Epithelial cell of esophagus (primary cell): ENCODE results near the gene AP1S3.
"Not testable (repeated sequence)": the region's sequence is repeated elsewhere in the genome, so short reads cannot be mapped to it uniquely, and the experiment has no call there.

ENCODE experiments used
- DNase-seq: peaks from one replicate; pipeline ENCODE4 v3.0.0; 2010; ENCODE audit warnings: low read depth
- H3K4me3 ChIP-seq: 2 replicates; pipeline ENCODE4 v1.5.1; 2011; ENCODE audit warnings: mild to moderate bottlenecking, low read length, control low read depth
- TF ChIP-seq, protein P1 (sequence below): IDR thresholded peaks from 2 replicates; pipeline ENCODE4 v1.5.1; 2011; ENCODE audit warnings: low read depth, mild to moderate bottlenecking, low read length, control low read depth, inconsistent platforms; ENCODE audit not compliant: insufficient read depth; ENCODE audit errors: missing control alignments

Gene AP1S3

DNA sequence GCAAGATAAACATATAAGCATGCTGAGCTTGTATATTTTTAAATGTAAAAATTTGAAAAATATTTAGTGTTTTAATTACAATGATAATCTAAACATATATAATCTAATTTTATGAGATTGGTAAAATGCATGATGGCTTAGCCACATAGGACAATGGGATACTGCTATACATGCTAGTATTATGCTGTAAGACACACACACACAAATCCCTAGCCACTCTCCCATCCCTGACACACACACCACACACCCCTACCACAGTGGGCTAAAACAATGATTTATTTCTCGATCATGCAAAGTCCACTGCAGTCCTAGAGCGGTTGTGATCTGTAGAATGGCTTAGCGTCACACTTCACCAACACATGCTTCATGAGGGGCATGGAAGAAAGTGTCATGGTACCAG lies 36.3 kb upstream of the AP1S3 start:
- no peak for DNase-seq
- TF ChIP-seq, protein P1, sequence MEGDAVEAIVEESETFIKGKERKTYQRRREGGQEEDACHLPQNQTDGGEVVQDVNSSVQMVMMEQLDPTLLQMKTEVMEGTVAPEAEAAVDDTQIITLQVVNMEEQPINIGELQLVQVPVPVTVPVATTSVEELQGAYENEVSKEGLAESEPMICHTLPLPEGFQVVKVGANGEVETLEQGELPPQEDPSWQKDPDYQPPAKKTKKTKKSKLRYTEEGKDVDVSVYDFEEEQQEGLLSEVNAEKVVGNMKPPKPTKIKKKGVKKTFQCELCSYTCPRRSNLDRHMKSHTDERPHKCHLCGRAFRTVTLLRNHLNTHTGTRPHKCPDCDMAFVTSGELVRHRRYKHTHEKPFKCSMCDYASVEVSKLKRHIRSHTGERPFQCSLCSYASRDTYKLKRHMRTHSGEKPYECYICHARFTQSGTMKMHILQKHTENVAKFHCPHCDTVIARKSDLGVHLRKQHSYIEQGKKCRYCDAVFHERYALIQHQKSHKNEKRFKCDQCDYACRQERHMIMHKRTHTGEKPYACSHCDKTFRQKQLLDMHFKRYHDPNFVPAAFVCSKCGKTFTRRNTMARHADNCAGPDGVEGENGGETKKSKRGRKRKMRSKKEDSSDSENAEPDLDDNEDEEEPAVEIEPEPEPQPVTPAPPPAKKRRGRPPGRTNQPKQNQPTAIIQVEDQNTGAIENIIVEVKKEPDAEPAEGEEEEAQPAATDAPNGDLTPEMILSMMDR = no peak
- H3K4me3 ChIP-seq = no peak overlapping the region

DNA sequence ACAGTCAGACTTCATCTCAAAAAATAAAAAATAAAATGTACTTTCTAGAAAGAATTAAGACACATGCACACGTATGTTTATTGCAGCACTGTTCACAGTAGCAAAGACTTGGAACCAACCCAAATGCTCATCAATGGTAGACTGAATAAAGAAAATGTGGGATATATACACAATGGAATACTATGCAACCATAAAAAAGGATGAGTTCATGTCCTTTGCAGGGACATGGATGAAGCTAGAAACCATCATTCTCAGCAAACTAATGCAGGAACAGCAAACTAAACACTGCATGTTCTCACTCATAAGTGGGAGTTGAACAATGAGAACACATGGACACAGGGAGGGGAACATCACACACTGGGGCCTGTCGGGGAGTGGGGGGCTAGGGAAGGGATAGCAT lies 35.4 kb upstream of the AP1S3 start:
- not testable (repeated sequence) for DNase-seq, H3K4me3 ChIP-seq

DNA sequence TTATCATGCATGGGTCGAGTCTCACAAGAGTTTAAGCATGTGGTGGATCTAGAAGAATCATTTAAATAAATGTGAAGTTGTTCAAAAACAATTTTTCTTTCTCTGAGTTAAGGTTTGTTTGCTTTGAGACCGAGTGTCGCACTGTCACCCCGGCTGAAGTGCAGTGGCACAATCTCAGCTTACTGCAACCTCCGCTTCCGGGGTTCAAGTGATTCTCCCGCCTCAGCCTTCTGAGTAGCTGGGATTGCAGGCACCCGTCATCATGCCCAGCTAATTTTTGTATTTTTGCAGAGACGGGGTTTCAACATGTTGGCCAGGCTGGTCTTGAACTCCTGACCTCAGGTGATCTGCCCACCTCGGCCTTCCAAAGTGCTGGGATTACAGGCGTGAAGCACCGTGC lies 34.3 kb upstream of the AP1S3 start:
- not testable (repeated sequence) for H3K4me3 ChIP-seq, DNase-seq

DNA sequence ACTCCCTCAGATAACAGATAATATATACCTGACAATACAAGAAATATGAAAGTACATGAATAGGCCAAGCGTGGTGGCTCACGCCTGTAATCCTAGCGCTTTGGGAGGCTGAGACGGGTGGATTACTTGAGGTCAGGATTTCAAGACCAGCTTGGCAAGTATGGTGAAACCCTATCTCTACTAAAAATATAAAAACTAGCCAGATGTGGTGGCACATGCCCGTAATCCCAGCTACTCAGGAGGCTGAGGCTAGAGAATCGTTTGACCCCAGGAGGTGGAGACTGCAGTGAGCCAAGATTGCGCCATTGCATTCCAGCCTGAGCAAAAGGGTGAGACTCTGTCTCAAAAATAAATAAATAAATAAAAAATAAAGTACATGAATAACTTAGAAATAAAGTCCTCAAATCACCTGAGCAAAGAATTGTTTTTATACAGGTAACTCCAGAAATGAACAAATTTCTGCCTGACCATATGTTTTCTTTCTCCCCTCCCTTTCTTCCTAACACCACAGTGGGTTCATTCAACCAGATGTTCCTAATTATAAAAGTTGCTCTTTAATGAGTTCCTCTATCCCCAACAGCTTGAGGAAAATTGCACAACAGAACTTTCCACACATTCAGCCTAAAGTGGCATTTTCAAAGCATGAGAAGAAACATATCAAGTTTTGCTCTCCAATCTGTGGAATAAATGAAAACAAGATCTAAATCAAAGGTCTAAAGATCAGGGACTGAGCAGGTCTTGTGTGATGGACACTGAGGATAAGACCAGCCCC lies 33.6 kb upstream of the AP1S3 start:
- no peak overlapping the region for H3K4me3 ChIP-seq
- TF ChIP-seq, protein P1 = no peak
- DNase-seq = no peak

DNA sequence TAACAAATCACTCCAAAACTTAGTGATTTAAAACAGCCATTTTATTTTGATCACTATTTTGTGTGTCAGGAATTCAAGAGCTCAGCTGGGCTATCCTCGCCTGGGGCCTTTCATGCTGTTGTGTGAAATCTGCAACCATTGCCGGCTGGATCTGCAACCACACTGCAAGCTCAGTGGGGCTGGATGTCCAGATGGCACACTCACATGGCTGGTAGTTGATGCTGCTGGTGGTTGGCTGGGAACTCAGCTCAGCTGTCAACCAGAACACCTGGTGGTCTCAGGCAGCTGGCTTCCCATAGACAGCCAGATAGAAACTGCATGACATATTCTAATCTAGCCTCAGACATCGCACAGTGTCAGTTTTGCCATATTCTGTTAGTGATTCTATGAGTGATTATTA lies 30.6 kb upstream of the AP1S3 start:
- TF ChIP-seq, protein P1 = no peak
- H3K4me3 ChIP-seq = no peak overlapping the region
- DNase-seq = no peak

- H3K4me3 ChIP-seq = no peak overlapping the region
- DNase-seq = peak; percentile 81
- TF ChIP-seq, protein P1 = no peak
These were observed 28.6 kb upstream of the AP1S3 start for GRCh38 chr2:223865907-223866508.

DNA sequence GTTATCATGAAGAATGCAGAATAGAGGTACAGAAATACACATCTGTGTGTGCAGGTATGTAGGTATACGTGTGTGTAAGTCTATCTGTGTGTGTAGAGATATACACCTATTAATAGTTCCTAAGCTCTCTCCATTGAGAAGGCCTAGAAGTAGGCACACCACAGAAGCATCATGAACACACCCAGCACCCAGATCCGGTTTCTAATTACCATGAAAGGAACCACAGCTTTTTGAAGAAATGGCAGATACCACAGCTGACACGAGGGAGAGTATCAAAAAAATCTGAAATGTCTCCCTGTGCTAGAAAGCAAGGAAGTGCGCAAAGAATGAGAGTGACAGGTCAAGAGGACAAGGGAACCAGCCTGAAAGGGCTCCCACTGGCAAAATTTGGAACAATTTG lies 27.7 kb upstream of the AP1S3 start:
- no peak overlapping the region for H3K4me3 ChIP-seq
- no peak for DNase-seq
- TF ChIP-seq, protein P1 = no peak

- H3K4me3 ChIP-seq = no peak overlapping the region
- DNase-seq = no peak
- TF ChIP-seq, protein P1 = no peak
These were observed 26.1 kb upstream of the AP1S3 start for GRCh38 chr2:223863491-223863890.
